Vagina (tissue), 2 donors: ENCODE data around the gene NELL1. TPM values are rescaled to one million over a fixed set of nuclear protein-coding genes. Genes with fewer than 3 reads are reported as not detected.

Source experiments
- DNase-seq, 2 donors: peaks; one replicate each; pipeline ENCODE4 v3.0.0-alpha.2; 2017; ENCODE audit errors: extremely low spot score in 2 of 2
- H3K27ac ChIP-seq: fragments of 200-600 bp; sonication (generic); one replicate; pipeline ENCODE4 v1.5.1; 2019
- H3K27me3 ChIP-seq: fragments of 200-600 bp; sonication (generic); one replicate; pipeline ENCODE4 v1.5.1; 2019
- H3K36me3 ChIP-seq, 2 donors: fragments of 200-600 bp; sonication (generic); one replicate each; pipeline ENCODE4 v1.5.1; 2017 to 2019
- H3K4me1 ChIP-seq: fragments of 200-600 bp; sonication (generic); one replicate; pipeline ENCODE4 v1.5.1; 2019
- H3K4me3 ChIP-seq, 2 donors: fragments of 200-600 bp; sonication (generic); 1 replicate in 1 of 2; 2 replicates in 1 of 2; pipeline ENCODE4 v1.5.1; 2016 to 2019
- H3K9me3 ChIP-seq: fragments of 200-600 bp; sonication (generic); one replicate; pipeline ENCODE4 v1.5.1; 2019
- CTCF ChIP-seq, 3 experiments: fragments of 450-650 bp in 2 of 3; fragments of 200-600 bp in 1 of 3; sonication (generic) in 1 of 3; IDR thresholded peaks; one replicate each; pipeline ENCODE4 v1.5.1; 2017 to 2019; ENCODE audit warnings: antibody characterized with exemption in 3 of 3, mild to moderate bottlenecking in 2 of 3, moderate library complexity in 2 of 3
- POLR2A ChIP-seq, 2 donors: fragments of 450-650 bp; IDR thresholded peaks; one replicate each; pipeline ENCODE4 v1.6.1; 2017; ENCODE audit warnings: antibody characterized with exemption in 2 of 2, mild to moderate bottlenecking in 2 of 2, moderate library complexity in 2 of 2
- POLR2AphosphoS5 ChIP-seq, 2 donors: sonication (generic); formaldehyde crosslinking; IDR thresholded peaks; one replicate each; pipeline ENCODE4 v1.9.0; 2017; ENCODE audit warnings: antibody characterized with exemption in 2 of 2, mild to moderate bottlenecking in 2 of 2, low read depth in 1 of 2; ENCODE audit not compliant: insufficient read depth in 1 of 2
- intact Hi-C: fragments of 100-400 bp; cut with DNase I; formaldehyde crosslinking; loops from one replicate; pipeline ENCODE4 v1.15.1; 2023
- total RNA-seq: library from RNA; depleted of rRNA; stranded (reverse); fragments of >200 nt; gene quantifications from one replicate; pipeline ENCODE4 v1.2.3, GENCODE V29; 2016

Gene NELL1
- total RNA-seq, 1 donor from 2014 or later = 0.49 TPM

GRCh38 chr11:21301981-21302380 lies 632.6 kb downstream of the NELL1 start:
- no peaks in the 10 kb centered on the region for H3K27me3 ChIP-seq
- intact Hi-C loops = no loop called here
- DNase-seq = no peak
- H3K9me3 ChIP-seq = no peaks in the 10 kb centered on the region
- H3K4me1 ChIP-seq = no peaks in the 10 kb centered on the region
- H3K36me3 ChIP-seq = no peaks in the 10 kb centered on the region
- TF ChIP-seq POLR2AphosphoS5 (IDR thresholded peaks at IDR 0.05; ENCODE audit: insufficient read depth in 1 of 2, low read depth in 1 of 2) = no peak
- no peak for TF ChIP-seq CTCF (IDR thresholded peaks at IDR 0.05)
- TF ChIP-seq POLR2A (IDR thresholded peaks at IDR 0.05) = no peak
- H3K27ac ChIP-seq = no peak overlapping the region
- no peak overlapping the region for H3K4me3 ChIP-seq

DNA sequence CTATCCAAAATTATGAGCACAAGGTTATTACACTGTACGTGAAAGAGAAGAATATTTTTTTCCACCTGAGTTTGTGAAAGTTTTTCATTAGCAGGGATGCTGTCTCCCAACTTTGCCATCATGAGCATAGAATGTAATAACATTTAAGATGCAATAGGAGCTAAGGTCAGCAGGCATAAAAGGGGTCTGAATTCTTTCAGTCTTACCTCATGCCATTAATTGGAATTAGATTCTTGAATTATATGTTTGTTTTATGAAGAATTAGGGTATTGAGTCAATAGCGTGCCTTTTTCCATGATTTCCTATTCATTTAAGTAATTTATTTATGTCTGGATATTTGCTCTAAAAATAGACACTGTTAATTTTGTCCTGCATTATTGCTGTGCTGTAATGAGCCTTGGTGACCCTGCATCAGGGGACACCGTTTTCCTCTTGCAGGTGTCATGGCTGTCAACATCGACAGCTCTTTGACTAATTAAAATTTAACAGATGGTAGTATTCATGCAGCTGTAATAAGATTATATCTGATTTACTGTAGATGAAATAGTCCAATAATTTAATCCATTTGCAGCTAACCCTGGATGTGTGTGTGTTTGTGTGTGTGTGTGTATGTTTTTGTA lies 637.5 kb downstream of the NELL1 start:
- DNase-seq = no peak
- no peaks in the 10 kb centered on the region for H3K27me3 ChIP-seq
- H3K9me3 ChIP-seq = no peaks in the 10 kb centered on the region
- H3K4me1 ChIP-seq = no peaks in the 10 kb centered on the region
- H3K4me3 ChIP-seq = no peak overlapping the region
- no peaks in the 10 kb centered on the region for H3K36me3 ChIP-seq
- TF ChIP-seq POLR2A (IDR thresholded peaks at IDR 0.05) (no peak), POLR2AphosphoS5 (IDR thresholded peaks at IDR 0.05; ENCODE audit: insufficient read depth in 1 of 2, low read depth in 1 of 2) (no peak), CTCF (IDR thresholded peaks at IDR 0.05) (no peak)
- H3K27ac ChIP-seq = no peak overlapping the region
- intact Hi-C loops = no loop called here

DNA sequence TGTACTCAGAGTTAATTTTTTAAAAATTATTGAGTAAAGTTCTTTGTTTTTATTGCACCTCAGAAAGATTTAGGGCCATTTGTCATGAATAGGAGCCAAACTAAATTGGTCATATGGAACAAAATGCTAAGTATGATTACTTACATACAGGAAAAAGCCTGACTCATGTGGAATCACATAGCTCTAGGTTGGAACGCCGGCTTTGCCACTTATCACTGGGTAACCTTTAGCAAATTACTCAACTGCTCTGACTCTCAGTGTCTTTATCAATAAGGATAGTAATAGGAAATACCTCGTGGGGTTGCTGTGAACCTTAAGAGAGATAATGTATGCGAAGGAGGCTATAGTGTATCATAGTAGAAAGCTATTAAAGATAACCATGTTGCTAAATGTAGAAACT lies 638.5 kb downstream of the NELL1 start:
- TF ChIP-seq POLR2A (IDR thresholded peaks at IDR 0.05) = no peak
- TF ChIP-seq CTCF (IDR thresholded peaks at IDR 0.05) = no peak
- no peak for TF ChIP-seq POLR2AphosphoS5 (IDR thresholded peaks at IDR 0.05; ENCODE audit: insufficient read depth in 1 of 2, low read depth in 1 of 2)

DNA sequence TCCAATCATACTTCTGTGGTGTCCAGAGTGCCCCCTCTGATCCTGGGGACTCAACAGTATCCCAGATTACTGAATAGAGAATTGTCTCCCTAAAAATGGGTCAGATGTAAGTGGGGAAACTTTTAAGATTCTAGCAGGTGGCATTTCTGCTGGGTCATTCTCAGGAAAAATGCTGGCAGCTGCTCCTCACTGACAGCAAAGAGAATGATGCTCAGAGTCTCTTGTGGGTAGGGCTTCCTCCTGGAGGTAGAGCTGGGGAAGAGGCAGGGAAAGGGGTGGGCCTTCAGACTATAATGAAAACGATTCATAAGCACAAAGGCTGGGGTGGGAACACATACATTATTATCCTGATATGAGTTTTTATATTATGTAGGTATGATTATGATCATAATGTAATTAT lies 647.2 kb downstream of the NELL1 start:
- Histone ChIP-seq H3K4me1 (no peaks in the 10 kb centered on the region), H3K9me3 (no peaks in the 10 kb centered on the region), H3K4me3 (no peak overlapping the region), H3K27me3 (no peaks in the 10 kb centered on the region), H3K36me3 (no peaks in the 10 kb centered on the region), H3K27ac (no peak overlapping the region)
- intact Hi-C loops = no loop called here
- TF ChIP-seq CTCF (IDR thresholded peaks at IDR 0.05) (no peak), POLR2AphosphoS5 (IDR thresholded peaks at IDR 0.05; ENCODE audit: insufficient read depth in 1 of 2, low read depth in 1 of 2) (no peak), POLR2A (IDR thresholded peaks at IDR 0.05) (no peak)
- DNase-seq = no peak

More for the DNA sequence above, 638.5 kb downstream of the NELL1 start:
- Histone ChIP-seq H3K27me3 (no peaks in the 10 kb centered on the region), H3K4me1 (no peaks in the 10 kb centered on the region), H3K36me3 (no peaks in the 10 kb centered on the region), H3K9me3 (no peaks in the 10 kb centered on the region), H3K27ac (no peak overlapping the region), H3K4me3 (no peak overlapping the region)
- intact Hi-C loops = no loop called here
- DNase-seq = no peak

DNA sequence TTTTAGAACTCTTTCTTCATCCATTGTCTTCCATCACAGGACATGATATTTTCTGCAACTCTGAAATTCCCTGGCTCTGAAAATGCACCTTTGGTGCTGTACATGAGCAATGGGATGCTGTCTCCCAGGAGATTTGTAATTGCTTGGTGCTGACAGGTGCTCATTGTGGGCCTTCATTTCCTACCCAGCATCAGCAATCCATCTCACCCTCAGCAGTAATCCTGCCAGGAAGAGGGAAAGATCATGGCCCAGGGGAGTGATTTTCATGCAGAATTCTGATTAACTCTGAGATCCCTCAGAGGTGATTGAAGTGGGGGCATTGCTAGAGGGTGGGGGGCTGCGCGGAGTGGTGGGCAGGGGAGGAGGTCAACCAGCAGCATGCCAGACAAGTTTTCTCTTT lies 651.7 kb downstream of the NELL1 start:
- no peak for DNase-seq
- Histone ChIP-seq H3K27ac (no peak overlapping the region), H3K36me3 (no peaks in the 10 kb centered on the region), H3K4me1 (no peaks in the 10 kb centered on the region), H3K9me3 (no peaks in the 10 kb centered on the region), H3K4me3 (no peak overlapping the region), H3K27me3 (no peaks in the 10 kb centered on the region)
- no peak for TF ChIP-seq CTCF (IDR thresholded peaks at IDR 0.05)
- intact Hi-C loops = no loop called here
